BE2C (cell line): ENCODE data around the gene ARMC9.
"Not testable (repeated sequence)": the region's sequence is repeated elsewhere in the genome, so short reads cannot be mapped to it uniquely, and the experiment has no call there.

Source experiments
- DNase-seq: peaks from one replicate; pipeline ENCODE4 v3.0.0-alpha.2; 2020
- H3K27me3 ChIP-seq: fragments of 250-450 bp; sonication (Bioruptor Pico); 2 replicates; pipeline ENCODE4 v1.5.1; 2020; ENCODE audit warnings: mild to moderate bottlenecking
- H3K36me3 ChIP-seq: fragments of 250-450 bp; sonication (Bioruptor Pico); 2 replicates; pipeline ENCODE4 v1.5.1; 2020; ENCODE audit warnings: mild to moderate bottlenecking
- H3K4me1 ChIP-seq: fragments of 250-450 bp; sonication (Bioruptor Pico); 2 replicates; pipeline ENCODE4 v1.5.1; 2020
- H3K4me3 ChIP-seq: 2 replicates; pipeline ENCODE4 v1.5.1; 2011; ENCODE audit warnings: low read depth, low read length
- H3K9me3 ChIP-seq: fragments of 250-450 bp; sonication (Bioruptor Pico); 2 replicates; pipeline ENCODE4 v1.5.1; 2020
- CTCF ChIP-seq: IDR thresholded peaks from 2 replicates; pipeline ENCODE4 v1.5.1; 2012; ENCODE audit warnings: mild to moderate bottlenecking, low read depth, low read length

The ARMC9 gene

GRCh38 chr2:231344851-231345250, 146.4 kb downstream of the ARMC9 start:
- H3K27me3 ChIP-seq = no peaks in the 10 kb centered on the region
- H3K36me3 ChIP-seq = no peaks in the 10 kb centered on the region
- TF ChIP-seq CTCF = no peak
- peaks cover 15% of the 10 kb centered on the region for H3K4me1 ChIP-seq
- H3K9me3 ChIP-seq = no peaks in the 10 kb centered on the region
- no peak for DNase-seq
- no peak overlapping the region for H3K4me3 ChIP-seq

- no peaks in the 10 kb centered on the region for H3K36me3 ChIP-seq
- no peak for TF ChIP-seq CTCF
- no peak overlapping the region for H3K4me3 ChIP-seq
- H3K9me3 ChIP-seq = no peaks in the 10 kb centered on the region
- peak; percentile 56 for DNase-seq
- H3K27me3 ChIP-seq = no peaks in the 10 kb centered on the region
- H3K4me1 ChIP-seq = peaks cover 15% of the 10 kb centered on the region
Measured at GRCh38 chr2:231347081-231347480, 148.7 kb downstream of the ARMC9 start.

GRCh38 chr2:231347638-231348037, 149.2 kb downstream of the ARMC9 start:
- no peak for DNase-seq
- Histone ChIP-seq H3K4me3 (no peak overlapping the region), H3K27me3 (no peaks in the 10 kb centered on the region), H3K4me1 (peaks cover 15% of the 10 kb centered on the region), H3K36me3 (no peaks in the 10 kb centered on the region), H3K9me3 (no peaks in the 10 kb centered on the region)
- TF ChIP-seq CTCF = no peak

GRCh38 chr2:231348173-231348572, 149.7 kb downstream of the ARMC9 start:
- H3K27me3 ChIP-seq = no peaks in the 10 kb centered on the region
- no peak overlapping the region for H3K4me3 ChIP-seq
- no peaks in the 10 kb centered on the region for H3K9me3 ChIP-seq
- no peaks in the 10 kb centered on the region for H3K36me3 ChIP-seq
- peaks cover 15% of the 10 kb centered on the region for H3K4me1 ChIP-seq
- no peak for TF ChIP-seq CTCF
- no peak for DNase-seq

- H3K4me3 ChIP-seq = no peak overlapping the region
- H3K9me3 ChIP-seq = no peaks in the 10 kb centered on the region
- peaks cover 15% of the 10 kb centered on the region for H3K4me1 ChIP-seq
Measured at GRCh38 chr2:231348704-231349373, 150.4 kb downstream of the ARMC9 start.

GRCh38 chr2:231349374-231349735, 150.9 kb downstream of the ARMC9 start:
- peaks cover 15% of the 10 kb centered on the region for H3K4me1 ChIP-seq
- not testable (repeated sequence) for H3K36me3 ChIP-seq, H3K4me3 ChIP-seq, H3K27me3 ChIP-seq, H3K9me3 ChIP-seq, DNase-seq

More at GRCh38 chr2:231348704-231349373, 150.4 kb downstream of the ARMC9 start:
- no peak for DNase-seq
- Histone ChIP-seq H3K27me3 (no peaks in the 10 kb centered on the region), H3K36me3 (no peaks in the 10 kb centered on the region)
- no peak for TF ChIP-seq CTCF

- Histone ChIP-seq H3K9me3 (no peaks in the 10 kb centered on the region), H3K4me3 (no peak overlapping the region), H3K27me3 (no peaks in the 10 kb centered on the region), H3K4me1 (peaks cover 29% of the 10 kb centered on the region), H3K36me3 (no peaks in the 10 kb centered on the region)
- TF ChIP-seq CTCF = no peak
- DNase-seq = no peak
Measured at GRCh38 chr2:231351648-231352047, 153.2 kb downstream of the ARMC9 start.
